Right lobe of liver (tissue), 6 donors: ENCODE data around the gene TOMM70. TPM values are rescaled to one million over a fixed set of nuclear protein-coding genes. Genes with fewer than 3 reads are reported as not detected.

Experiments
- ATAC-seq, 4 donors: fragments of 200-7000 bp; cut with Tn5 transposase; one replicate each; pipeline ENCODE4 v1.9.1; 2020; ENCODE audit warnings: mild to moderate bottlenecking in 4 of 4, moderate library complexity in 4 of 4
- DNase-seq, 3 donors: peaks; one replicate each; pipeline ENCODE4 v3.0.0-alpha.2; 2020
- H3K27ac ChIP-seq, 3 donors: fragments of 200-600 bp; one replicate each; pipeline ENCODE4 v1.8.0; 2022
- H3K27me3 ChIP-seq, 2 donors: fragments of 200-600 bp; one replicate each; pipeline ENCODE4 v1.8.0; 2022
- H3K36me3 ChIP-seq, 4 donors: fragments of 200-600 bp; sonication (generic) in 1 of 4; one replicate each; pipeline versions ENCODE4 v1.5.1 to v1.8.0; 2017 to 2022; ENCODE audit warnings: control low read depth in 1 of 4
- H3K4me1 ChIP-seq, 4 donors: fragments of 200-600 bp; sonication (generic) in 1 of 4; one replicate each; pipeline versions ENCODE4 v1.5.1 to v1.8.0; 2017 to 2022; ENCODE audit warnings: control low read depth in 1 of 4
- H3K4me3 ChIP-seq, 3 donors: fragments of 200-600 bp; one replicate each; pipeline ENCODE4 v1.8.0; 2022
- H3K9me3 ChIP-seq, 4 donors: fragments of 200-600 bp; sonication (generic) in 1 of 4; one replicate each; pipeline versions ENCODE4 v1.5.1 to v1.8.0; 2017 to 2022; ENCODE audit warnings: control low read depth in 1 of 4
- POLR2A ChIP-seq: fragments of 450-650 bp; IDR thresholded peaks from one replicate; pipeline ENCODE4 v1.6.1; 2017; ENCODE audit warnings: antibody characterized with exemption, mild to moderate bottlenecking
- WGBS: methylation state at CpG from one replicate; pipeline ENCODE4 v1.1.6; 2018; ENCODE audit warnings: low coverage, low lambda C conversion rate; ENCODE audit not compliant: insufficient coverage; ENCODE audit errors: missing lambda C conversion rate; 5-methylcytosine and 5-hydroxymethylcytosine counted together
- intact Hi-C, 2 donors: fragments of 100-400 bp; cut with DNase I; formaldehyde crosslinking; loops; one replicate each; pipeline versions ENCODE4 v1.11.2 to v1.14.1; 2022
- total RNA-seq, 6 experiments: library from RNA; depleted of rRNA in 2 of 6; stranded (reverse); fragments of >200 nt in 2 of 6; fragmentation: NEBNext Ultra II Directional in 3 of 6; extraction: Animal tissue kit (Norgen Biotek cat#: 25700) in 3 of 6; gene quantifications; one replicate each; pipeline versions ENCODE4 v1.1.0 to v1.2.4, GENCODE V29; 2016 to 2023
- TF ChIP-seq, protein P1 (sequence below), 4 donors: fragments of 200-600 bp in 3 of 4; fragments of 450-650 bp in 1 of 4; IDR thresholded peaks; one replicate each; pipeline versions ENCODE4 v1.5.1 to v1.8.0; 2016 to 2022; ENCODE audit warnings: antibody characterized with exemption in 4 of 4, mild to moderate bottlenecking in 2 of 4
- donor health status: DM: no; HTN: yes; CAD: no.
- donor health status: DM: no; HTN: no; CAD: no.
- donor health status: DM: no; HTN: no; CAD: no.
- donor health status: DM: no; HTN: yes; CAD: no.
- donor health status: DM: no; HTN: yes; CAD: no.

The TOMM70 gene
- total RNA-seq, 6 experiments from 2014 or later, result 30.2 to 44.9 (median 39.6) TPM

DNA sequence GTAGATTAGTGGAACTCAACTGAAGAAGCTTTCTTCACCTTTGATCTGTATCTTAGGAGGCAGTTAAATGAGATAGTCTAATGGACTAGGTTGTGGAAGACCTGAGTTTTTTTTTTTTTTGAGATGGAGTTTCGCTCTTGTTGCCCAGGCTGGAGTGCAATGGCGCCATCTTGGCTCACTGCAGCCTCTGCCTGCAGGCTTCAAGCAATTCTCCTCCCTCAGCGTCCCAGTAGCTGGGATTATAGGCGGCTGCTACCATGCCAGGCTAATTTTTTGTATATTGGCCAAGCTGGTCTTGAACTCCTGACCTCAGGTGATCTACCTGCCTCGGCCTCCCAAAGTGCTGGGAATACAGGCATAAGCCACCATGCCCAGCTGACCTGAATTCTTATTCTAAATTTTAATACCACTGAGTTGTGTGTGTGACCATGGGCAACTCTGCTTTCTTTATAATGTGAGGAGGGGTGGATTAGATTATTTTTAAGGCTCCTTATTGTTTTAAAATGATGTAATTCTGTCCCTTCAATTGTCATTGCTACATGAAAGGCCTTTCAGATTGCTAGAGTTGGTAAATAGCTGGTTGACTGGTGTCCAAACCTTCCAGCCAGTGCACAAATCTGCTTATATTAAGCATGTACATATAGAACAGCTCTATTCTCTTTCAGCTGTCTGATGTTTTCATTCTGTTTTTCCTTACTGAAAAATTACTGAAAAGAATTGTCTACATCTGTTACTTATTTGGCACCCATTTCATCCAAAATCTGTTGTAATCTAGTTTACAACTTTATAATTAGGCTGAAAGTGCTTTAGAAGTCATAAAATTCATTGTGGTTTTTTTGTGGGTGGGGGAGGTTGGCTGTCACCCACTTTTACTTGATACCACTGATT is 2.7 kb upstream of the TOMM70 start:
- DNase-seq, result peak in 1 of 3 donors; percentile 59
- Histone ChIP-seq H3K9me3 (no peaks in the 10 kb centered on the region), H3K4me3 (peak overlapping the region; percentile 80 to 91 (median 84)), H3K36me3 (no peaks in the 10 kb centered on the region), H3K27me3 (no peaks in the 10 kb centered on the region), H3K4me1 (peaks cover 0 to 21% (median 3%) of the 10 kb centered on the region in 4 donors), H3K27ac (peak overlapping the region in 1 of 3 donors; percentile 1)
- intact Hi-C loops, result no loop called here
- peak; percentile 31 for TF ChIP-seq POLR2A
- TF ChIP-seq, protein P1, sequence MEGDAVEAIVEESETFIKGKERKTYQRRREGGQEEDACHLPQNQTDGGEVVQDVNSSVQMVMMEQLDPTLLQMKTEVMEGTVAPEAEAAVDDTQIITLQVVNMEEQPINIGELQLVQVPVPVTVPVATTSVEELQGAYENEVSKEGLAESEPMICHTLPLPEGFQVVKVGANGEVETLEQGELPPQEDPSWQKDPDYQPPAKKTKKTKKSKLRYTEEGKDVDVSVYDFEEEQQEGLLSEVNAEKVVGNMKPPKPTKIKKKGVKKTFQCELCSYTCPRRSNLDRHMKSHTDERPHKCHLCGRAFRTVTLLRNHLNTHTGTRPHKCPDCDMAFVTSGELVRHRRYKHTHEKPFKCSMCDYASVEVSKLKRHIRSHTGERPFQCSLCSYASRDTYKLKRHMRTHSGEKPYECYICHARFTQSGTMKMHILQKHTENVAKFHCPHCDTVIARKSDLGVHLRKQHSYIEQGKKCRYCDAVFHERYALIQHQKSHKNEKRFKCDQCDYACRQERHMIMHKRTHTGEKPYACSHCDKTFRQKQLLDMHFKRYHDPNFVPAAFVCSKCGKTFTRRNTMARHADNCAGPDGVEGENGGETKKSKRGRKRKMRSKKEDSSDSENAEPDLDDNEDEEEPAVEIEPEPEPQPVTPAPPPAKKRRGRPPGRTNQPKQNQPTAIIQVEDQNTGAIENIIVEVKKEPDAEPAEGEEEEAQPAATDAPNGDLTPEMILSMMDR (IDR thresholded peaks at IDR 0.05), result peak in 1 of 4 donors; percentile 13
- 22% methylated on average over 5 of the region's 5 CpGs for WGBS
- ATAC-seq, result no peak

DNA sequence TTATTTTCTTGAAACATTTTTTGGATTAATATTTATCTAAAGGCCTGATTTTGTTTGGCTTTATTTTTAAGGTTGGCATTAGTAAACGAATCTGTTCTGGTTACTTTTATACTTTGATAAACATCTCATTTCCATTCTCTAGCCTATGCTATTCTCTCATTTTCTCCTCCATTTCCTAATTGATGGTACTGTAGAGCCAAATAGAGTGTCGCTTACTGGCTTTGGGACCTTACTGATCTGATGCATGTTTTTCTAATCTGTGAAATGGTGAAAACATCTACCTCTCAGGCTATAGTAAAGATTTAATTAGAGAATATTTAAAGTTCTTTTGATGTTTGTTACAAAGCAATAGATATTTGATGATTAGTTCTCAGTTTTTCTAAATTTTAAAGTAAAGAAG is 2.0 kb upstream of the TOMM70 start:
- Histone ChIP-seq H3K36me3 (no peaks in the 10 kb centered on the region), H3K9me3 (no peaks in the 10 kb centered on the region), H3K4me3 (peak overlapping the region; percentile 80 to 91 (median 84)), H3K27ac (peak overlapping the region; percentile 75 to 93 (median 84)), H3K27me3 (no peaks in the 10 kb centered on the region), H3K4me1 (peaks cover 0 to 25% (median 3%) of the 10 kb centered on the region in 4 donors)
- intact Hi-C loops, result no loop called here
- TF ChIP-seq, protein P1 (IDR thresholded peaks at IDR 0.05), result no peak
- TF ChIP-seq POLR2A, result no peak
- DNase-seq (no peak), ATAC-seq (no peak)
- 12% methylated on average over 2 of the region's 2 CpGs for WGBS

DNA sequence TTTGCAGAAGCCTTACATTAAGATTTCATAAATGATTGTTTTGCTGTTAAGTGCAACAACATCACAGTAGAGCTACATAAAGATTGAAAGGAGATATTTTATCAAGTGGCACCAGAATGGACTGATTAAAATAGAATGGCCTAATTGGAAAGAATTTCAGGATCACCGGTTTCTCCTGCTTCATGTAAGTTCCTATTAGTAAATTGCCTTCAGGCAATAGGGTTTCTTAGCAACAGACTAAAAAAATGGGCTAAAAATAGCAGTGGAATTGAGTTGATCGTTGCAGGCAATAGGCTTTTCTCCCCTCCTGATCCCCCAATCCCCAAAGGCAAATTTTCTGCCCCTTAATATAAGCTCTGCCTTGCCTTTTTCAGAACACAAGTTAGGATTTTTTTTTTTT is 1.4 kb upstream of the TOMM70 start:
- ATAC-seq, result no peak
- no peaks in the 10 kb centered on the region for H3K9me3 ChIP-seq
- intact Hi-C loops, result no loop called here
- WGBS, result 2% methylated on average over 2 of the region's 2 CpGs
- TF ChIP-seq, protein P1 (IDR thresholded peaks at IDR 0.05), result no peak
- no peak for TF ChIP-seq POLR2A
- peaks cover 0 to 26% (median 4%) of the 10 kb centered on the region in 4 donors for H3K4me1 ChIP-seq
- H3K27me3 ChIP-seq, result no peaks in the 10 kb centered on the region
- DNase-seq, result no peak
- peak overlapping the region; percentile 75 to 93 (median 84) for H3K27ac ChIP-seq
- H3K4me3 ChIP-seq, result peak overlapping the region; percentile 80 to 91 (median 84)
- no peaks in the 10 kb centered on the region for H3K36me3 ChIP-seq

DNA sequence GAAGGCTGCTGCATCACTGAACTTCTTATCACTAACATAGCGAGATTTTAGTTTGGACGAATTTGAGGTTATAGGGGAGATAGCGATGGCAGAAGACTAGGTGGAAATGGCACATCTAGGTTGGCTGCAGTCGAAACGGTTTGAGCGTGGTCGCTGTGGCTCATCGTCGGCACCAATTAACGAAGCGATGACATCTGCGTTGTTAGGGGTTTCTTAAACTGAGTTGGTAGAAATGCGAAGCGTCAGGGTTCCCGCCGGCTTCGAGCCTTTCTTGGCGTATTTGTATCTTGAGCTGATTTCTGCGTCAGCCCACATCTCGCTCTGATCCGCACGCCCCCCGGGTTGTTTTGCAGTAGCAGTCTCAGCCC is 769 bp upstream of the TOMM70 start:
- Histone ChIP-seq H3K27me3 (no peaks in the 10 kb centered on the region), H3K4me1 (peaks cover 0 to 32% (median 7%) of the 10 kb centered on the region in 4 donors), H3K27ac (peak overlapping the region; percentile 75 to 93 (median 84)), H3K9me3 (no peaks in the 10 kb centered on the region), H3K36me3 (no peaks in the 10 kb centered on the region), H3K4me3 (peak overlapping the region; percentile 80 to 91 (median 84))
- ATAC-seq (peak; percentile 9 to 34 (median 12)), DNase-seq (peak in 2 of 3 donors; percentile 28 to 47)
- intact Hi-C loops, result no loop called here
- no peak for TF ChIP-seq POLR2A
- TF ChIP-seq, protein P1 (IDR thresholded peaks at IDR 0.05), result no peak
- 0% methylated on average over 21 of the region's 23 CpGs for WGBS
